T-cell (primary cell): ENCODE results near the gene SLC6A19. TPM values are rescaled to one million over a fixed set of nuclear protein-coding genes. Genes with fewer than 3 reads are reported as not detected.

Experiments
- ATAC-seq, 4 experiments: fragments of 200-7000 bp in 3 of 4; fragments of 150-1000 bp in 1 of 4; cut with Tn5 transposase; replicated peaks in 1 of 4; 1 replicate in 3 of 4; 2 replicates in 1 of 4; pipeline ENCODE4 v1.10.0; 2021; ENCODE audit warnings: moderate library complexity in 3 of 4, mild to moderate bottlenecking in 2 of 4, moderate number of reproducible peaks in 1 of 4
- CTCF ChIA-PET, 2 donors: fragments of 300-600 bp; sonication (Branson Sonifier 250); formaldehyde crosslinking; loops; one replicate each; lab custom pipeline; 2022; ENCODE audit warnings: antibody characterized with exemption in 2 of 2; lab: Charles Lee
- POLR2A ChIA-PET, 2 donors: fragments of 300-600 bp; sonication (Branson Sonifier 250); formaldehyde crosslinking; loops; one replicate each; lab custom pipeline; 2022; ENCODE audit warnings: antibody characterized with exemption in 2 of 2; lab: Charles Lee
- DNase-seq, 35 experiments: peaks; one replicate each; pipeline versions ENCODE4 v3.0.0 to v3.0.0-alpha.2; 2013 to 2023
- H3K27ac ChIP-seq: one replicate; pipeline ENCODE4 v1.5.1; 2013; ENCODE audit warnings: low read length
- H3K27me3 ChIP-seq, 2 experiments: replicated peaks in 1 of 2; 1 replicate in 1 of 2; 2 replicates in 1 of 2; pipeline versions ENCODE4 v1.6.1 to v1.7.0; 2013; ENCODE audit warnings: low read length in 1 of 2, mixed read lengths in 1 of 2; ENCODE audit not compliant: control insufficient read depth in 2 of 2, insufficient read depth in 2 of 2; ENCODE audit errors: extremely low read depth in 1 of 2
- H3K36me3 ChIP-seq, 2 donors: 1 replicate in 1 of 2; 2 replicates in 1 of 2; pipeline versions ENCODE4 v1.6.1 to v1.7.0; 2013; ENCODE audit warnings: low read length in 1 of 2; ENCODE audit not compliant: control insufficient read depth in 2 of 2, insufficient read depth in 1 of 2; ENCODE audit errors: extremely low read depth in 1 of 2
- H3K4me1 ChIP-seq, 2 experiments: 1 replicate in 1 of 2; 2 replicates in 1 of 2; pipeline versions ENCODE4 v1.6.1 to v1.7.0; 2013; ENCODE audit warnings: low read length in 2 of 2, mixed read lengths in 1 of 2; ENCODE audit not compliant: insufficient read depth in 2 of 2, control insufficient read depth in 1 of 2; ENCODE audit errors: extremely low read depth in 1 of 2
- H3K4me3 ChIP-seq, 2 donors: 1 replicate in 1 of 2; 2 replicates in 1 of 2; pipeline versions ENCODE4 v1.5.1 to v1.7.0; 2013; ENCODE audit warnings: mild to moderate bottlenecking in 2 of 2, low read length in 1 of 2, moderate library complexity in 1 of 2; ENCODE audit not compliant: control insufficient read depth in 1 of 2; ENCODE audit errors: extremely low read depth in 1 of 2
- H3K9me3 ChIP-seq: 2 replicates; pipeline ENCODE4 v1.7.0; 2013
- H3K27ac Mint-ChIP-seq, 2 donors: one replicate each; pipeline ENCODE4 v1.8.0; 2020 to 2021; ENCODE audit warnings: mild to moderate bottlenecking in 2 of 2, mixed read lengths in 2 of 2
- H3K27me3 Mint-ChIP-seq, 2 donors: one replicate each; pipeline ENCODE4 v1.8.0; 2021 to 2022; ENCODE audit warnings: mixed read lengths in 2 of 2
- H3K36me3 Mint-ChIP-seq: one replicate; pipeline ENCODE4 v1.8.0; 2021; ENCODE audit warnings: mixed read lengths
- H3K4me1 Mint-ChIP-seq, 3 donors: one replicate each; pipeline ENCODE4 v1.8.0; 2020 to 2022; ENCODE audit warnings: mixed read lengths in 3 of 3, mild to moderate bottlenecking in 1 of 3
- H3K4me3 Mint-ChIP-seq, 3 donors: one replicate each; pipeline ENCODE4 v1.8.0; 2020 to 2022; ENCODE audit warnings: mild to moderate bottlenecking in 3 of 3, mixed read lengths in 3 of 3, moderate library complexity in 3 of 3
- H3K9me3 Mint-ChIP-seq, 3 donors: one replicate each; pipeline ENCODE4 v1.8.0; 2020 to 2022; ENCODE audit warnings: mixed read lengths in 3 of 3
- WGBS: methylation state at CpG from one replicate; pipeline ENCODE4 v1.1.5; 2013; ENCODE audit warnings: missing lambda C conversion rate; ENCODE audit not compliant: insufficient coverage; 5-methylcytosine and 5-hydroxymethylcytosine counted together
- total RNA-seq, 35 experiments: library from RNA in 6 of 35; stranded (reverse) in 6 of 35; fragments of 120-200 nt in 1 of 35; gene quantifications; one replicate each; pipeline versions ENCODE4 v1.2.1 to v1.2.4 and lab custom pipeline; 2013 to 2026

Gene SLC6A19
- total RNA-seq, 5 donors from 2014 or later (not counting 1 experiment from before 2014, with no cell fraction given): 0.06 TPM; not detected in 4

DNA sequence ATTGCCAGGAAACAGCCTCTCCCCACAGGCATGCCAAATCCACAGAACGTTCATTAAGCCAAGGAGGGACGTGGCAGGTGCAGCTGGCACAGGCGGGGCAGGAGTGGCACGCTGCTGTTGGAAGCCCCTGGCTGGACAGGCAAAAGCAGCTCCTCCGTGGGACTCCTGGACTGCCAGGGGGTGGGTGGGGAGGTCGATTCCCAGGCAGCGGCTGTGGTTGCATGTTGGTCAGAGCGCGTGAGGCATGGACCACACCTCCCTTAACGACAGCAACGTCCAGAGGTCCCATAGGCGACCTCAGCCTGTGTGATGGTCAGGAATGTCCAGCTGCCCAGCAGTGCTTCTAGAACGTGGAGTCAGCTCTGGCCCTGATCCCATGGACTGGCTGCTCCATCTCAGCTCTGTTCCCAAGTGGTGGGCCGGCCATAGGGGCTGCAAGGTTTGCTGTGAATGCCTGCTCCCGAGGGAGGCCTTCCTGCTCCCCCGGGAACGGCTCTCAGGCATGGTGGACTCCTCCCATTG, 6.9 kb downstream of the SLC6A19 start:
- 84% methylated on average over 13 of the region's 17 CpGs for WGBS
- Mint-ChIP-seq H3K36me3 (no peaks in the 10 kb centered on the region), H3K9me3 (no peaks in the 10 kb centered on the region), H3K27me3 (peaks cover 0 to 4% of the 10 kb centered on the region in 2 donors), H3K4me1 (no peaks in the 10 kb centered on the region), H3K27ac (no peak overlapping the region), H3K4me3 (no peak overlapping the region)
- H3K4me1 ChIP-seq: no peaks in the 10 kb centered on the region
- no peak overlapping the region for H3K4me3 ChIP-seq
- ChIA-PET CTCF (interaction anchor here in 1 of 2 donors (0.6 kb wide), 1 partner anchor 72 kb away, joined by 3 read pairs; no protein-coding TSS in a partner anchor), POLR2A (interaction anchor here in 1 of 2 donors (0.6 kb wide), 1 partner anchor 682 kb away, joined by 3 read pairs; no protein-coding TSS in a partner anchor)
- no peaks in the 10 kb centered on the region for H3K9me3 ChIP-seq
- peaks cover 0 to 22% of the 10 kb centered on the region in 2 experiments for H3K27me3 ChIP-seq
- no peaks in the 10 kb centered on the region for H3K36me3 ChIP-seq
- no peak overlapping the region for H3K27ac ChIP-seq
- DNase-seq: no peak
- ATAC-seq: no peak

DNA sequence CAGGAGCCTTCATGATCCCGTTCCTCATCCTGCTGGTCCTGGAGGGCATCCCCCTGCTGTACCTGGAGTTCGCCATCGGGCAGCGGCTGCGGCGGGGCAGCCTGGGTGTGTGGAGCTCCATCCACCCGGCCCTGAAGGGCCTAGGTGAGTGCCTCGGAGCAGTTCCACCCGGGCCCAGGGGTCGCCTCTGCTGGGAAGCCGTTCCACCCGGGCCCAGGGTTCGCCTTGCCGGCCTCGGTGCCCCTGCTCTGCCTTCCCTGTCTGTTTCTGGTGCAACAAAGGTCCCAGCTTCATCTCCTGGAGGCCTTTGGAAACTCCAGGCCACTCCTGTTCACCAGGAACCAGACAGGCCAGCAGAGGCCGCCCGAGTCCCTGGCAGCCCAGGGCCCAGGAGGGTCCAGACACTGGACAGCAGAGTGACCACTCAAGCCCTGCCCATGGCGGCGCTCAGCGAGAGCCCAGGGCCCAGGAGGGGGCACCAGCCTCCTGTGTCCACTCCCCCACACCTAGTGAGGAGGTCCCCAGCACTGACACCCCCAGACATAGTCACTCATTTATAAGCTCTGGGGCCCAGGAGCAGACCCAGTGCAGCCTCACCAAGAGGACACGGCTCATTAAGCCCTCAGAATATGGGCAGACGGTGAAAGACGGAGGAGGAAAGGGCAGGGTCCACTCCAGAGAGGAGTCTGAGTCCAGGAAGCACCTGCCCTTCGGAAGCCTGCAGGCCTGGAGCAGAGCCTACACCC, 7.5 kb downstream of the SLC6A19 start:
- Histone ChIP-seq H3K9me3 (no peaks in the 10 kb centered on the region), H3K4me1 (no peaks in the 10 kb centered on the region), H3K27me3 (peaks cover 0 to 22% of the 10 kb centered on the region in 2 experiments), H3K36me3 (no peaks in the 10 kb centered on the region), H3K27ac (no peak overlapping the region), H3K4me3 (no peak overlapping the region)
- Mint-ChIP-seq H3K4me1 (no peaks in the 10 kb centered on the region), H3K4me3 (no peak overlapping the region), H3K27ac (no peak overlapping the region), H3K27me3 (peaks cover 0 to 4% of the 10 kb centered on the region in 2 donors), H3K9me3 (no peaks in the 10 kb centered on the region), H3K36me3 (no peaks in the 10 kb centered on the region)
- CTCF ChIA-PET: no interaction called here
- peak in 1 of 4 experiments; percentile 29 for ATAC-seq
- no peak for DNase-seq
- POLR2A ChIA-PET: no interaction called here
- 89% methylated on average over 21 of the region's 24 CpGs for WGBS

DNA sequence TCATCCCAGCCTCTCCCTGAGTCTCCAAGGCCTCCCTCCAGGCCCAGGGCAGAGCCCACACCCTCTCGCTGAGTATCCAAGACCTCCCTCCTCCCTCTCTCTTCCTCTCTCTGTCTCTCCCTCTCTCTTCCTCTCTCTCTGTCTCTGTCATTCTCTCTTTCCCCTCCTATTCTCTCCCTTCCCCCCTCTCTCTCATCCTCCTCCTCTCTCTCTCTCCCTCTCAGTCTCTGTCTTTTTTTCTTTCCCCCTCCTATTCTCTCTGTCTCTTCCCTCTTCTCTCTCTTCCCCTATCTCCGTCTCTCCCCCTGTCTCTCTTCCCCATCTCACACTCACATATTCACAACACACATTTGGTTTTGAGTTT, 8.1 kb downstream of the SLC6A19 start:
- H3K9me3 Mint-ChIP-seq: no peaks in the 10 kb centered on the region
- H3K27ac Mint-ChIP-seq: no peak overlapping the region
- ChIA-PET POLR2A (no interaction called here), CTCF (no interaction called here)
- H3K36me3 Mint-ChIP-seq: no peaks in the 10 kb centered on the region
- no peak for DNase-seq
- WGBS: 75% methylated on average over 1 of the region's 2 CpGs
- H3K27me3 Mint-ChIP-seq: peaks cover 0 to 4% of the 10 kb centered on the region in 2 donors
- Histone ChIP-seq H3K27me3 (peaks cover 0 to 22% of the 10 kb centered on the region in 2 experiments), H3K4me3 (no peak overlapping the region), H3K36me3 (no peaks in the 10 kb centered on the region), H3K4me1 (no peaks in the 10 kb centered on the region), H3K9me3 (no peaks in the 10 kb centered on the region), H3K27ac (no peak overlapping the region)
- H3K4me3 Mint-ChIP-seq: no peak overlapping the region
- ATAC-seq: no peak
- no peaks in the 10 kb centered on the region for H3K4me1 Mint-ChIP-seq

DNA sequence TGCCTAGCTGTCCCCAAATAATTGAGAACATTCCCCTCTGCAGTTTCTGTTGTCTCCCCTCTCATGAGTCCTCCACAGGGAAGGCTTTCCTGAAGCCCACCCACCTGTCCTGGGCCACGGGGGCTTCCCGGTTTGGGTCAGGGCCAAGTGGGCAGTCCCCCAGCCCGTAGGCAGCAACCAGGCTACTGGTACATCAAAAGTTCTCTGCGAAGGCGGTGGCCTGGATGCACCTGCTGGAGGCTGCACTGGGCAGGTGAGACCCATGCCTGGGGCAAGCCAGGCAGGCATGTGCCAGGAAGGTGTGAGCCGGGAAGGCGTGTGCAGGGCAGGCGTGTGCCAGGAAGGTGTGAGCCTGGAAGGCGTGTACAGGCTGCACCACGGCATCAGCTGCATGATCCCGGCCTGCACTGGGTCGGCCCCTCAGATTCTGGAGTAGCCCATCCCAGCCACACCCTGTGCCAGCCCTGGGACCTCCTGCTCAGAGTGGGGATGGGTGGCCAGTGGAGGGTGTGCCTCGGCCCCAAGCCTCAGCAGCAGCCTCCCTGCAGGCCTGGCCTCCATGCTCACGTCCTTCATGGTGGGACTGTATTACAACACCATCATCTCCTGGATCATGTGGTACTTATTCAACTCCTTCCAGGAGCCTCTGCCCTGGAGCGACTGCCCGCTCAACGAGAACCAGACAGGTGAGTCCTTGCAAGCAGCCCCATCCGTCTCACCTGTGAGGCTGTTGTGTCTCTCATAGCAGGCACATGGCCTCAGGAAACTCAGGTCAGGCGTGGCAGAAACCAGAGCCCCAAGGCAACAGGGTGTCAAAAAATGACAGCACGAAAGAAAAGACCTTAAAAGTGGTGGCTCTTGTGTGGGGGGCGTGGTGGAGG, 8.7 kb downstream of the SLC6A19 start:
- Histone ChIP-seq H3K9me3 (no peaks in the 10 kb centered on the region), H3K36me3 (no peaks in the 10 kb centered on the region), H3K4me3 (no peak overlapping the region), H3K27me3 (peaks cover 0 to 18% of the 10 kb centered on the region in 2 experiments), H3K27ac (no peak overlapping the region), H3K4me1 (no peaks in the 10 kb centered on the region)
- H3K27ac Mint-ChIP-seq: no peak overlapping the region
- DNase-seq (no peak), ATAC-seq (no peak)
- ChIA-PET POLR2A (no interaction called here), CTCF (no interaction called here)
- H3K36me3 Mint-ChIP-seq: no peaks in the 10 kb centered on the region
- peaks cover 0 to 4% of the 10 kb centered on the region in 2 donors for H3K27me3 Mint-ChIP-seq
- no peaks in the 10 kb centered on the region for H3K9me3 Mint-ChIP-seq
- H3K4me3 Mint-ChIP-seq: no peak overlapping the region
- WGBS: 78% methylated on average over 18 of the region's 21 CpGs
- H3K4me1 Mint-ChIP-seq: no peaks in the 10 kb centered on the region

DNA sequence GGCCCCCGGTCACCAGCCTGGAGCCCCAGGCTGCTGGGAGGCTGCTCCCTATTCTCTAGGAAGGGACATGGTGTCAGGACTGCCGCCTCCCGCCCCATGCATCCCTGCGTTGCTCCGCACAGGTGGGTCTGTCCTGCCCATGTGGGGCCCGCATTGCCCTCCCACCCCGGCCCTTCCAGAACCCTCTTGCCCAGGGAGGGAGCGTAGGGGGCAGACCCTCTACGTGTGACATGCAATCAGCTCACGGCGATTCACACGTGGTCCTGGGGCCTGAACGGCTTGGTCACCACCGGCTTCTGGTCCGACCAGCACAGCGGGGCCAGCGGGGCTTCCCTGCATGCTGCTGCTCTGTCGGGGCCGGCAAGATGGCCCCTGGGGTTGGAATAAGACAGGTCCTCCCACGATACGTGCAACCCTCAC, 9.4 kb downstream of the SLC6A19 start:
- Mint-ChIP-seq H3K4me1 (no peaks in the 10 kb centered on the region), H3K27me3 (peaks cover 0 to 2% of the 10 kb centered on the region in 2 donors), H3K27ac (no peak overlapping the region), H3K4me3 (no peak overlapping the region), H3K9me3 (no peaks in the 10 kb centered on the region), H3K36me3 (no peaks in the 10 kb centered on the region)
- Histone ChIP-seq H3K27ac (no peak overlapping the region), H3K9me3 (no peaks in the 10 kb centered on the region), H3K4me3 (no peak overlapping the region), H3K36me3 (no peaks in the 10 kb centered on the region), H3K4me1 (no peaks in the 10 kb centered on the region), H3K27me3 (peaks cover 0 to 15% of the 10 kb centered on the region in 2 experiments)
- ChIA-PET POLR2A (no interaction called here), CTCF (no interaction called here)
- 81% methylated on average over 21 of the region's 21 CpGs for WGBS
- ATAC-seq (no peak), DNase-seq (no peak)

DNA sequence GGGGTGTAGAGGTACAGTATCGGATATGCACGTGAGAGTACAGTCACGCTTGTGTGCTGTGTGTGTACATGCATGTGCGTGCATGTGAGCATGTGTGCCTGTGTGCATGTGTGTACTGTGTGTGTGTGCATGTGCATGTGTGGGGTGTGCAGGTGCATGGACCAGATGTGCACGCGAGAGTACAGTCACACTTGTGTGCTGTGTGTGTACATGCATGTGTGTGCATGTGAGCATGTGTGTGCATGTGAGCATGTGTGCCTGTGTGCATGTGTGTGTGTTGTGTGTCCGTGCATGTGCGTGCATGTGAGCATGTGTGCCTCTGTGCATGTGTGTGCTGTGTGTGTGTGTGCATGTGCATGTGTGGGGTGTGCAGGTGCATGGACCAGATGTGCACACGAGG, 10.3 kb downstream of the SLC6A19 start:
- no peak for ATAC-seq
- ChIA-PET POLR2A (no interaction called here), CTCF (no interaction called here)
- Mint-ChIP-seq H3K27me3 (peaks cover 0 to 2% of the 10 kb centered on the region in 2 donors), H3K4me3 (no peak overlapping the region), H3K36me3 (no peaks in the 10 kb centered on the region), H3K4me1 (no peaks in the 10 kb centered on the region), H3K9me3 (no peaks in the 10 kb centered on the region), H3K27ac (no peak overlapping the region)
- Histone ChIP-seq H3K27ac (no peak overlapping the region), H3K36me3 (no peaks in the 10 kb centered on the region), H3K4me3 (no peak overlapping the region), H3K9me3 (no peaks in the 10 kb centered on the region), H3K4me1 (no peaks in the 10 kb centered on the region), H3K27me3 (peaks cover 0 to 20% of the 10 kb centered on the region in 2 experiments)
- 95% methylated on average over 9 of the region's 9 CpGs for WGBS
- no peak for DNase-seq
